Loucy (cell line): Measurements from ENCODE around the gene NSL1.

Experiments
- H2AFZ ChIP-seq: fragments of 200-600 bp; sonication (generic); 2 replicates; pipeline ENCODE4 v1.6.0; 2016; ENCODE audit warnings: antibody characterized with exemption, mild to moderate bottlenecking, low read length, moderate library complexity
- H3F3A ChIP-seq: fragments of 200-600 bp; 2 replicates; pipeline ENCODE4 v1.6.0; 2016; ENCODE audit warnings: antibody characterized with exemption, low read depth, mild to moderate bottlenecking
- H3K27me3 ChIP-seq: fragments of 200-600 bp; sonication (generic); 2 replicates; pipeline ENCODE4 v1.6.1; 2014; ENCODE audit warnings: low read length, mild to moderate bottlenecking; ENCODE audit not compliant: insufficient read depth, poor library complexity, severe bottlenecking
- H3K36me3 ChIP-seq: fragments of 200-600 bp; sonication (generic); 2 replicates; pipeline ENCODE4 v1.6.1; 2016; ENCODE audit warnings: low read length; ENCODE audit not compliant: insufficient read depth
- H3K4me1 ChIP-seq: fragments of 200-600 bp; sonication (generic); 2 replicates; pipeline ENCODE4 v1.5.1; 2014; ENCODE audit warnings: low read length, mild to moderate bottlenecking; ENCODE audit not compliant: insufficient read depth, poor library complexity, severe bottlenecking
- H3K4me2 ChIP-seq: fragments of 200-600 bp; sonication (generic); 2 replicates; pipeline ENCODE4 v1.6.0; 2014; ENCODE audit warnings: antibody characterized with exemption, low read length, low read depth, mild to moderate bottlenecking; ENCODE audit not compliant: poor library complexity, severe bottlenecking
- H3K4me3 ChIP-seq: fragments of 200-600 bp; sonication (generic); 2 replicates; pipeline ENCODE4 v1.5.1; 2014; ENCODE audit warnings: low read length, mild to moderate bottlenecking, mixed read lengths; ENCODE audit not compliant: poor library complexity, severe bottlenecking
- H3K79me2 ChIP-seq: fragments of 200-600 bp; sonication (generic); 2 replicates; pipeline ENCODE4 v1.6.1; 2014; ENCODE audit warnings: low read length; ENCODE audit not compliant: insufficient read depth
- H3K9ac ChIP-seq: fragments of 200-600 bp; sonication (generic); 2 replicates; pipeline ENCODE4 v1.6.0; 2014; ENCODE audit warnings: mild to moderate bottlenecking, low read depth, low read length, moderate library complexity; ENCODE audit not compliant: poor library complexity, severe bottlenecking
- H3K9me2 ChIP-seq: fragments of 200-600 bp; sonication (generic); replicated peaks from 2 replicates; pipeline ENCODE4 v1.6.1; 2016; ENCODE audit warnings: low read depth, low read length, mixed read lengths
- H3K9me3 ChIP-seq: fragments of 200-600 bp; sonication (generic); 2 replicates; pipeline ENCODE4 v1.6.1; 2014; ENCODE audit warnings: mild to moderate bottlenecking, antibody characterized with exemption, low read length, low read depth; ENCODE audit not compliant: insufficient read depth
- H4K20me1 ChIP-seq: fragments of 200-600 bp; sonication (generic); 2 replicates; pipeline ENCODE4 v1.6.0; 2014; ENCODE audit warnings: antibody characterized with exemption, low read length, mild to moderate bottlenecking; ENCODE audit not compliant: insufficient read depth, poor library complexity, severe bottlenecking
- CTCF ChIP-seq: fragments of 200-600 bp; sonication (generic); conservative IDR thresholded peaks from 2 replicates; pipeline ENCODE4 v1.5.1; 2014; ENCODE audit warnings: mild to moderate bottlenecking, antibody characterized with exemption, low read length
- EZH2phosphoT487 ChIP-seq: fragments of 200-600 bp; IDR thresholded peaks from 2 replicates; pipeline ENCODE4 v1.6.1; 2018; ENCODE audit warnings: antibody characterized with exemption, mild to moderate bottlenecking, moderate library complexity, borderline replicate concordance

The NSL1 gene

GRCh38 chr1:212820969-212821368 is 29.4 kb upstream of the NSL1 start:
- no peaks in the 10 kb centered on the region for H3K36me3 ChIP-seq
- H3K27me3 ChIP-seq = no peaks in the 10 kb centered on the region
- H2AFZ ChIP-seq = no peak overlapping the region; the same call in 1 of the 2 replicates
- TF ChIP-seq EZH2phosphoT487 (no peak), CTCF (no peak)
- peaks cover 22% of the 10 kb centered on the region for H3K4me1 ChIP-seq
- H3K4me2 ChIP-seq = no peak overlapping the region
- no peaks in the 10 kb centered on the region for H3K9me2 ChIP-seq
- no peaks in the 10 kb centered on the region for H3K79me2 ChIP-seq
- no peaks in the 10 kb centered on the region for H4K20me1 ChIP-seq
- H3F3A ChIP-seq = no peaks in the 10 kb centered on the region; the same call in 1 of the 2 replicates
- H3K4me3 ChIP-seq = no peak overlapping the region
- no peaks in the 10 kb centered on the region; the same call in 1 of the 2 replicates for H3K9me3 ChIP-seq
- H3K9ac ChIP-seq = no peak overlapping the region

GRCh38 chr1:212819726-212820125 is 28.1 kb upstream of the NSL1 start:
- Histone ChIP-seq H3K9ac (peak overlapping the region; percentile 58), H3K9me3 (no peaks in the 10 kb centered on the region), H3K79me2 (no peaks in the 10 kb centered on the region), H3F3A (no peaks in the 10 kb centered on the region; the same call in 1 of the 2 replicates), H3K4me3 (peak overlapping the region; percentile 62), H4K20me1 (no peaks in the 10 kb centered on the region), H3K36me3 (no peaks in the 10 kb centered on the region), H3K4me1 (peaks cover 22% of the 10 kb centered on the region), H2AFZ (peak overlapping the region; percentile 86), H3K9me2 (no peaks in the 10 kb centered on the region), H3K4me2 (peak overlapping the region; percentile 73), H3K27me3 (no peaks in the 10 kb centered on the region)
- TF ChIP-seq EZH2phosphoT487 = no peak
- no peak for TF ChIP-seq CTCF

- peaks cover 22% of the 10 kb centered on the region for H3K4me1 ChIP-seq
- no peak overlapping the region for H2AFZ ChIP-seq
- H4K20me1 ChIP-seq = no peaks in the 10 kb centered on the region
- H3K36me3 ChIP-seq = no peaks in the 10 kb centered on the region
- H3K4me2 ChIP-seq = no peak overlapping the region
- H3K9me2 ChIP-seq = no peaks in the 10 kb centered on the region
- H3K79me2 ChIP-seq = no peaks in the 10 kb centered on the region
- TF ChIP-seq EZH2phosphoT487 (no peak), CTCF (no peak)
- no peaks in the 10 kb centered on the region for H3K27me3 ChIP-seq
- no peak overlapping the region for H3K9ac ChIP-seq
- H3F3A ChIP-seq = no peaks in the 10 kb centered on the region; the same call in 1 of the 2 replicates
- H3K9me3 ChIP-seq = no peaks in the 10 kb centered on the region
- H3K4me3 ChIP-seq = no peak overlapping the region
Measured at GRCh38 chr1:212816567-212817278, 25.1 kb upstream of the NSL1 start.
